HEK293 (cell line): Measurements from ENCODE around the gene PTPRA.

ENCODE experiments used
- CTCF ChIA-PET: fragments of 350-600 bp; formaldehyde crosslinking; extraction: SDS; loops from one replicate; lab custom pipeline; 2021; ENCODE audit warnings: antibody characterized with exemption; lab: Yijun Ruan, JAX
- POLR2A ChIA-PET: fragments of 300-600 bp; formaldehyde crosslinking; extraction: SDS; loops from one replicate; lab custom pipeline; 2020; ENCODE audit warnings: antibody characterized with exemption, inconsistent platforms; lab: Yijun Ruan, JAX
- H3K27ac ChIP-seq: fragments of 200-500 bp; sonication (Bioruptor generic); 2 replicates; pipeline ENCODE4 v1.5.1; 2014; ENCODE audit warnings: low read depth, low read length, control low read depth, inconsistent platforms; ENCODE audit errors: extremely low read depth
- H3K36me3 ChIP-seq, 2 experiments: fragments of 200-500 bp in 1 of 2; sonication (Bioruptor generic) in 1 of 2; 1 replicate in 1 of 2; 2 replicates in 1 of 2; pipeline ENCODE4 v1.5.1; 2014 to 2017; ENCODE audit warnings: inconsistent platforms in 2 of 2, low read length in 2 of 2; ENCODE audit not compliant: control insufficient read depth in 2 of 2, insufficient read depth in 1 of 2
- H3K4me1 ChIP-seq: fragments of 200-500 bp; sonication (Bioruptor generic); 2 replicates; pipeline ENCODE4 v1.5.1; 2014; ENCODE audit warnings: mild to moderate bottlenecking, low read length, inconsistent platforms; ENCODE audit not compliant: control insufficient read depth, insufficient read depth
- H3K4me3 ChIP-seq: 2 replicates; pipeline ENCODE4 v1.5.1; 2011; ENCODE audit warnings: low read depth, mild to moderate bottlenecking, control low read depth, low read length, moderate library complexity
- H3K9me3 ChIP-seq: fragments of 200-500 bp; sonication (Bioruptor generic); 2 replicates; pipeline ENCODE4 v1.5.1; 2014; ENCODE audit warnings: low read depth, low read length, inconsistent platforms; ENCODE audit not compliant: control insufficient read depth, insufficient read depth
- FEZF1 ChIP-seq: fragments of 450-650 bp; formaldehyde crosslinking; IDR thresholded peaks from 2 replicates; pipeline ENCODE4 v1.5.1; 2016; ENCODE audit warnings: missing biosample characterization, missing genetic modification characterization
- GLI2 ChIP-seq: fragments of 450-650 bp; formaldehyde crosslinking; IDR thresholded peaks from 2 replicates; pipeline ENCODE4; 2017; ENCODE audit warnings: missing biosample characterization, missing genetic modification characterization, low read depth, borderline replicate concordance
- HOXD13 ChIP-seq: sonication (generic); formaldehyde crosslinking; IDR thresholded peaks from 2 replicates; pipeline ENCODE4 v1.8.0; 2022; ENCODE audit warnings: missing genetic modification reagents, borderline replicate concordance
- IKZF3 ChIP-seq: fragments of 450-650 bp; IDR thresholded peaks from 2 replicates; pipeline ENCODE4 v1.5.0; 2018; ENCODE audit warnings: missing biosample characterization, mild to moderate bottlenecking, missing genetic modification characterization, moderate library complexity
- KLF9 ChIP-seq: fragments of 450-650 bp; formaldehyde crosslinking; IDR thresholded peaks from 2 replicates; pipeline ENCODE4 v1.5.1; 2016; ENCODE audit warnings: missing biosample characterization, missing genetic modification characterization, low read depth
- SALL2 ChIP-seq: fragments of 450-650 bp; formaldehyde crosslinking; IDR thresholded peaks from 2 replicates; pipeline ENCODE4 v1.5.0; 2017; ENCODE audit warnings: missing biosample characterization, mild to moderate bottlenecking, missing genetic modification characterization, borderline replicate concordance
- SCRT2 ChIP-seq: fragments of 450-650 bp; formaldehyde crosslinking; IDR thresholded peaks from 2 replicates; pipeline ENCODE4 v1.5.1; 2016; ENCODE audit warnings: missing biosample characterization, missing genetic modification characterization
- TCF7L2 ChIP-seq: IDR thresholded peaks from 2 replicates; pipeline ENCODE4 v1.6.1; 2011; ENCODE audit warnings: low read depth, mild to moderate bottlenecking, inconsistent platforms, low read length, moderate library complexity, borderline replicate concordance
- YY1 ChIP-seq: fragments of 450-650 bp; formaldehyde crosslinking; IDR thresholded peaks from 2 replicates; pipeline ENCODE4 v1.5.1; 2018; ENCODE audit warnings: missing biosample characterization, missing genetic modification characterization
- ZBTB17 ChIP-seq: fragments of 450-650 bp; formaldehyde crosslinking; IDR thresholded peaks from 2 replicates; pipeline ENCODE4 v1.5.1; 2016; ENCODE audit warnings: missing biosample characterization, missing genetic modification characterization
- ZNF184 ChIP-seq: fragments of 450-650 bp; IDR thresholded peaks from 2 replicates; pipeline ENCODE4 v1.5.1; 2018; ENCODE audit warnings: missing biosample characterization, mild to moderate bottlenecking, missing genetic modification characterization
- ZNF2 ChIP-seq: fragments of 450-650 bp; formaldehyde crosslinking; IDR thresholded peaks from 2 replicates; pipeline ENCODE4 v1.5.1; 2016; ENCODE audit warnings: missing biosample characterization, missing genetic modification characterization
- ZNF202 ChIP-seq: fragments of 450-650 bp; formaldehyde crosslinking; IDR thresholded peaks from 2 replicates; pipeline ENCODE4 v1.5.1; 2016; ENCODE audit warnings: missing biosample characterization, missing genetic modification characterization, borderline replicate concordance
- ZNF214 ChIP-seq: fragments of 450-650 bp; formaldehyde crosslinking; IDR thresholded peaks from 2 replicates; pipeline ENCODE4 v1.5.1; 2017; ENCODE audit warnings: missing biosample characterization, mild to moderate bottlenecking, missing genetic modification characterization, borderline replicate concordance
- ZNF266 ChIP-seq: fragments of 450-650 bp; formaldehyde crosslinking; IDR thresholded peaks from 2 replicates; pipeline ENCODE4 v1.5.1; 2016; ENCODE audit warnings: missing biosample characterization, missing genetic modification characterization, low read depth
- ZNF544 ChIP-seq: fragments of 450-650 bp; formaldehyde crosslinking; IDR thresholded peaks from 2 replicates; pipeline ENCODE4 v1.5.0; 2017; ENCODE audit warnings: missing biosample characterization, missing genetic modification characterization
- ZNF555 ChIP-seq: fragments of 450-650 bp; formaldehyde crosslinking; conservative IDR thresholded peaks from 2 replicates; pipeline ENCODE4 v1.5.1; 2017; ENCODE audit warnings: missing biosample characterization, mild to moderate bottlenecking, missing genetic modification characterization, inconsistent platforms
- ZNF561 ChIP-seq: fragments of 450-650 bp; IDR thresholded peaks from 2 replicates; pipeline ENCODE4 v1.5.1; 2018; ENCODE audit warnings: missing biosample characterization, missing genetic modification characterization, borderline replicate concordance
- ZNF596 ChIP-seq: fragments of 450-650 bp; IDR thresholded peaks from 2 replicates; pipeline ENCODE4 v1.5.0; 2018; ENCODE audit warnings: missing biosample characterization, mild to moderate bottlenecking, missing genetic modification characterization, moderate library complexity
- ZNF610 ChIP-seq: fragments of 450-650 bp; formaldehyde crosslinking; IDR thresholded peaks from 2 replicates; pipeline ENCODE4 v1.5.1; 2016; ENCODE audit warnings: missing biosample characterization, missing genetic modification characterization, borderline replicate concordance
- ZNF701 ChIP-seq: fragments of 450-650 bp; formaldehyde crosslinking; IDR thresholded peaks from 2 replicates; pipeline ENCODE4 v1.5.1; 2016; ENCODE audit warnings: missing biosample characterization, missing genetic modification characterization
- ZNF707 ChIP-seq: fragments of 450-650 bp; formaldehyde crosslinking; IDR thresholded peaks from 2 replicates; pipeline ENCODE4 v1.5.1; 2016; ENCODE audit warnings: missing biosample characterization, missing genetic modification characterization
- ZNF76 ChIP-seq: fragments of 450-650 bp; formaldehyde crosslinking; IDR thresholded peaks from 2 replicates; pipeline ENCODE4; 2016; ENCODE audit warnings: low read depth, missing biosample characterization, missing genetic modification characterization, borderline replicate concordance
- TF ChIP-seq, protein P1 (sequence below): fragments of 450-650 bp; formaldehyde crosslinking; IDR thresholded peaks from 2 replicates; pipeline ENCODE4 v1.5.1; 2016; ENCODE audit warnings: missing biosample characterization, missing genetic modification characterization
- TF ChIP-seq, protein P2 (sequence below): fragments of 450-650 bp; IDR thresholded peaks from 2 replicates; pipeline ENCODE4 v1.5.1; 2018; ENCODE audit warnings: missing biosample characterization, mild to moderate bottlenecking, missing genetic modification characterization
- TF ChIP-seq, protein P3 (sequence below): fragments of 450-650 bp; formaldehyde crosslinking; IDR thresholded peaks from 2 replicates; pipeline ENCODE4 v1.5.1; 2017; ENCODE audit warnings: missing biosample characterization, missing genetic modification characterization
- TF ChIP-seq, protein P4 (sequence below): fragments of 450-650 bp; formaldehyde crosslinking; IDR thresholded peaks from 2 replicates; pipeline ENCODE4 v1.5.1; 2016; ENCODE audit warnings: missing biosample characterization, missing genetic modification characterization

PTPRA gene

DNA sequence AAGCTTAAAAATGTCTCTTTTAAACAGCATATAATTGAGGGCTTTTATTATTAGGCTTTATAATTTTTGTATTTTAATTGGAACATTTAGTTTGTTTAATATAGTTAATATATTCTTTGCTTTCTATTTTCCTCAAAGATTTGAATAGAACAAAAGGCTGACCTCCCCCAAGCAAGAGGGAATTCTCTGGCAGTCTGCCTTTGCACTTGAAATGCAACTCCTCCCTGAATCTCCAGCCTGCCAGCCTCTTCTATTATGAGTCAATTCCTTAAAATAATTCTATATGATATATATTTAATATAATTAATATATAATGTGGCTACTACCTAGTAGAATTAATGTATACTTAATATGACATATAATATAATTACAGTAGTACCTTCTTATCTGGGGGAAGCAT lies 69.2 kb downstream of the PTPRA start:
- ChIA-PET POLR2A (no interaction called here), CTCF (no interaction called here)
- TF ChIP-seq KLF9 = no peak
- TF ChIP-seq ZBTB17 (tag by site-specific recombination) = no peak
- TF ChIP-seq ZNF214 (tag by site-specific recombination) = no peak
- no peak for TF ChIP-seq ZNF2 (tag by site-specific recombination)
- TF ChIP-seq ZNF202 (tag by site-specific recombination) = no peak
- TF ChIP-seq, protein P1, sequence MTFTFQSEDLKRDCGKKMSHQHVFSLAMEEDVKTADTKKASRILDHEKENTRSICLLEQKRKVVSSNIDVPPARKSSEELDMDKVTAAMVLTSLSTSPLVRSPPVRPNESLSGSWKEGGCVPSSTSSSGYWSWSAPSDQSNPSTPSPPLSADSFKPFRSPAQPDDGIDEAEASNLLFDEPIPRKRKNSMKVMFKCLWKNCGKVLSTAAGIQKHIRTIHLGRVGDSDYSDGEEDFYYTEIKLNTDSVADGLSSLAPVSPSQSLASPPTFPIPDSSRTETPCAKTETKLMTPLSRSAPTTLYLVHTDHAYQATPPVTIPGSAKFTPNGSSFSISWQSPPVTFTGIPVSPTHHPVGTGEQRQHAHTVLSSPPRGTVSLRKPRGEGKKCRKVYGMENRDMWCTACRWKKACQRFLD (tag by site-specific recombination) = no peak
- TF ChIP-seq ZNF707 = no peak
- TF ChIP-seq ZNF266 (tag by site-specific recombination) = no peak
- TF ChIP-seq ZNF76 = no peak
- no peak for TF ChIP-seq SCRT2
- no peak for TF ChIP-seq ZNF544 (tag by site-specific recombination)
- TF ChIP-seq ZNF555 (tag by site-specific recombination) = no peak
- no peak overlapping the region for H3K27ac ChIP-seq
- H3K4me3 ChIP-seq = no peak overlapping the region
- no peaks in the 10 kb centered on the region; a peak in 1 of 3 replicates for H3K36me3 ChIP-seq
- peaks cover 6% of the 10 kb centered on the region for H3K4me1 ChIP-seq
- H3K9me3 ChIP-seq = no peaks in the 10 kb centered on the region

DNA sequence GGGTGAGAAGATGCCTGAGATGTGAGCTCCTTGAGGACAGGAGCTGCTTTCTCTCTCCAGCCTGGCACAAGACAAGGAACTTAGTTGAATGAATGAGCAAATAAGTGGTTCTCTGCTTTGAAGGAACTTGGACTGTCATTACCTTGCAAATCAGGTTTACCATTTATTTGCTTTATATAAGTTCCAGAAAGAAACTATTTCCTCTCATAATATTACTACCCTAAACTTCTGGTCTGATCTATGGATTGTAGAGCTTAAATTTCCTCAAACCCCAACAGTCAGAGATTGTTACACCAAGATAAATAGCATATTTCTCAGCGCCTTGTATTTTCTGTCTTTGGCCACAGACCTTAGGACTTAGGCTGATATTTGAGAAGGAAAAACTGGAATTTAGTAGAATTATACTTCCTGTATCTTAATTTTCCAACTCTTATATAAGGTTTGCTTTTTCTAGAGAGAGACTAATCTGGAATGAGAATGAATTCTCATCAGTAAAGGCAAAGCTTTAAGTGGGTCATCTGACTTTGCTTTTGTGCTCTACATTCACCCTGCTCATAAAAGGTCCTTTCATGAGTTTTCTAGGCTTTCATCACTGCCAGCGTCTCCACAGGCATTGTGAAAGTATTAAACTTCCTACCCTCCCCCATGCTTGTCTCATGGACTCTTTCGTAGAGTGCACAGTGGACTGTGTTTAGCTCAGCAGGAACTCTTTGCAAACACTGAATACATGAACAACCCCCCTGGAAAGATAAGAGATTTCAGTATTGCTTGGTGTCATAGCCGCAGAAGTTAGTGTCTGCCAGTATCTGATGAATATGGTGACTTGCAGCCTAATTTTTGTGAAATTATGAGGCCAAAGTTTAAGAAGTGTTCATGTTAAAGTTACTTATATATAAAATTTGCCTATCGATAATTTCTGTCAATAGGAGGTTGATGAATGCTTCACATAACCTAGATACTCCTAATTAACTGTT lies 74.0 kb downstream of the PTPRA start:
- POLR2A ChIA-PET = no interaction called here
- TF ChIP-seq GLI2 (0 out of 2 replicates have a peak, but pooled peaks have one; percentile 28), YY1 (tag by site-specific recombination) (no peak), ZNF610 (tag by site-specific recombination) (0 out of 2 replicates have a peak, but pooled peaks have one; percentile 32), ZNF701 (tag by site-specific recombination) (no peak), ZNF596 (0 out of 2 replicates have a peak, but pooled peaks have one; percentile 26), FEZF1 (tag by site-specific recombination) (no peak; the same call in 1 of the 2 replicates), SALL2 (no peak), HOXD13 (CRISPR knock-in tag) (0 out of 2 replicates have a peak, but pooled peaks have one; percentile 23), ZNF184 (tag by site-specific recombination) (no peak), TCF7L2 (peak; percentile 76; the same call in 1 of the 2 replicates), ZNF561 (tag by site-specific recombination) (peak; percentile 76; the same call in 1 of the 2 replicates), IKZF3 (tag by site-specific recombination) (peak; percentile 59; the same call in 1 of the 2 replicates)
- TF ChIP-seq, protein P2, sequence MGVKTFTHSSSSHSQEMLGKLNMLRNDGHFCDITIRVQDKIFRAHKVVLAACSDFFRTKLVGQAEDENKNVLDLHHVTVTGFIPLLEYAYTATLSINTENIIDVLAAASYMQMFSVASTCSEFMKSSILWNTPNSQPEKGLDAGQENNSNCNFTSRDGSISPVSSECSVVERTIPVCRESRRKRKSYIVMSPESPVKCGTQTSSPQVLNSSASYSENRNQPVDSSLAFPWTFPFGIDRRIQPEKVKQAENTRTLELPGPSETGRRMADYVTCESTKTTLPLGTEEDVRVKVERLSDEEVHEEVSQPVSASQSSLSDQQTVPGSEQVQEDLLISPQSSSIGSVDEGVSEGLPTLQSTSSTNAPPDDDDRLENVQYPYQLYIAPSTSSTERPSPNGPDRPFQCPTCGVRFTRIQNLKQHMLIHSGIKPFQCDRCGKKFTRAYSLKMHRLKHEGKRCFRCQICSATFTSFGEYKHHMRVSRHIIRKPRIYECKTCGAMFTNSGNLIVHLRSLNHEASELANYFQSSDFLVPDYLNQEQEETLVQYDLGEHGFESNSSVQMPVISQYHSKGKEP (tag by site-specific recombination) = no peak
- TF ChIP-seq, protein P3, sequence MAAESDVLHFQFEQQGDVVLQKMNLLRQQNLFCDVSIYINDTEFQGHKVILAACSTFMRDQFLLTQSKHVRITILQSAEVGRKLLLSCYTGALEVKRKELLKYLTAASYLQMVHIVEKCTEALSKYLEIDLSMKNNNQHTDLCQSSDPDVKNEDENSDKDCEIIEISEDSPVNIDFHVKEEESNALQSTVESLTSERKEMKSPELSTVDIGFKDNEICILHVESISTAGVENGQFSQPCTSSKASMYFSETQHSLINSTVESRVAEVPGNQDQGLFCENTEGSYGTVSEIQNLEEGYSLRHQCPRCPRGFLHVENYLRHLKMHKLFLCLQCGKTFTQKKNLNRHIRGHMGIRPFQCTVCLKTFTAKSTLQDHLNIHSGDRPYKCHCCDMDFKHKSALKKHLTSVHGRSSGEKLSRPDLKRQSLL = 0 out of 2 replicates have a peak, but pooled peaks have one; percentile 5
- TF ChIP-seq, protein P4, sequence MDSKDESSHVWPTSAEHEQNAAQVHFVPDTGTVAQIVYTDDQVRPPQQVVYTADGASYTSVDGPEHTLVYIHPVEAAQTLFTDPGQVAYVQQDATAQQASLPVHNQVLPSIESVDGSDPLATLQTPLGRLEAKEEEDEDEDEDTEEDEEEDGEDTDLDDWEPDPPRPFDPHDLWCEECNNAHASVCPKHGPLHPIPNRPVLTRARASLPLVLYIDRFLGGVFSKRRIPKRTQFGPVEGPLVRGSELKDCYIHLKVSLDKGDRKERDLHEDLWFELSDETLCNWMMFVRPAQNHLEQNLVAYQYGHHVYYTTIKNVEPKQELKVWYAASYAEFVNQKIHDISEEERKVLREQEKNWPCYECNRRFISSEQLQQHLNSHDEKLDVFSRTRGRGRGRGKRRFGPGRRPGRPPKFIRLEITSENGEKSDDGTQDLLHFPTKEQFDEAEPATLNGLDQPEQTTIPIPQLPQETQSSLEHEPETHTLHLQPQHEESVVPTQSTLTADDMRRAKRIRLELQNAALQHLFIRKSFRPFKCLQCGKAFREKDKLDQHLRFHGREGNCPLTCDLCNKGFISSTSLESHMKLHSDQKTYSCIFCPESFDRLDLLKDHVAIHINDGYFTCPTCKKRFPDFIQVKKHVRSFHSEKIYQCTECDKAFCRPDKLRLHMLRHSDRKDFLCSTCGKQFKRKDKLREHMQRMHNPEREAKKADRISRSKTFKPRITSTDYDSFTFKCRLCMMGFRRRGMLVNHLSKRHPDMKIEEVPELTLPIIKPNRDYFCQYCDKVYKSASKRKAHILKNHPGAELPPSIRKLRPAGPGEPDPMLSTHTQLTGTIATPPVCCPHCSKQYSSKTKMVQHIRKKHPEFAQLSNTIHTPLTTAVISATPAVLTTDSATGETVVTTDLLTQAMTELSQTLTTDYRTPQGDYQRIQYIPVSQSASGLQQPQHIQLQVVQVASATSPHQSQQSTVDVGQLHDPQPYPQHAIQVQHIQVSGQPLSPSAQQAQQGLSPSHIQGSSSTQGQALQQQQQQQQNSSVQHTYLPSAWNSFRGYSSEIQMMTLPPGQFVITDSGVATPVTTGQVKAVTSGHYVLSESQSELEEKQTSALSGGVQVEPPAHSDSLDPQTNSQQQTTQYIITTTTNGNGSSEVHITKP (tag by site-specific recombination) = peak; percentile 25; the same call in 1 of the 2 replicates

More for the DNA sequence above, 74.0 kb downstream of the PTPRA start:
- Histone ChIP-seq H3K36me3 (peaks cover 8 to 11% of the 10 kb centered on the region in 2 experiments; a peak in 2 of 3 replicates), H3K4me1 (peaks cover 14% of the 10 kb centered on the region), H3K4me3 (no peak overlapping the region), H3K27ac (peak overlapping the region; percentile 20; the same call in 1 of the 2 replicates), H3K9me3 (no peaks in the 10 kb centered on the region)
- CTCF ChIA-PET = interaction anchor here (0.7 to 1.0 kb wide), 3 partner anchors 38 to 55 kb away, joined by 4 read pairs; no protein-coding TSS in a partner anchor
